ENCODE data around the gene LMAN1L.

Gene LMAN1L

DNA sequence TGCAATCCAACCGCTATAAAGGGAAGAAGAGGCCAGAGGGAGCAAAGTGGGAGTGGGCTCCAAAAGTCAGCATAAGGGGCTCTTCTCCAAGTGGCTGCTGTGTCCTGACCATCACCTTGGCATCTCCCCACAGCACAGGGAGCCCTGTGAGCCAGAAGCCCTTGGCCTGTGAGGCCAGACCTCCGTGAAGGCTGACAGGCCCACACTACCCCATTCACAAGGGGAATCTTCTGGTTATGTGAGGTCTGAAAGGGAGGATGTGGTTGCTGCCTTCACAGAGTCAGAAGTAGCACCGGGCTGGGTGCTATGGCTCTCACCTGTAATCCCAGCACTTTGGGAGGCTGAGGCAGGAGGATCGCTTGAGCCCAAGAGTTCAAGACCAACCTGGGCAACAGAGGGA is 32.9 kb downstream of the LMAN1L start:
- Histone ChIP-seq H3K9me2 (replicated peaks; ENCODE audit: insufficient read depth, low read length) (no peaks in the 10 kb centered on the region), H2AFZ (ENCODE audit: low read length) (no peak overlapping the region), H3F3A (ENCODE audit: insufficient read depth, low read length) (peaks cover 14% of the 10 kb centered on the region), H3K4me1 (ENCODE audit: low read length) (peaks cover 7% of the 10 kb centered on the region; the same call in 1 of the 2 replicates), H3K4me3 (ENCODE audit: low read length) (no peak overlapping the region), H3K79me2 (ENCODE audit: low read length) (peaks cover 25% of the 10 kb centered on the region), H3K9ac (ENCODE audit: low read length) (no peak overlapping the region), H4K20me1 (ENCODE audit: insufficient read depth, low read length) (no peaks in the 10 kb centered on the region), H3K9me3 (replicated peaks; ENCODE audit: insufficient read depth, low read length) (no peaks in the 10 kb centered on the region), H3K4me2 (ENCODE audit: low read depth, low read length) (no peak overlapping the region), H3K27me3 (replicated peaks; ENCODE audit: insufficient read depth, low read length) (no peaks in the 10 kb centered on the region), H3K27ac (ENCODE audit: low read length) (no peak overlapping the region), H3K36me3 (replicated peaks; ENCODE audit: insufficient read depth, low read length) (no peaks in the 10 kb centered on the region)
- DNase-seq, result no peak
- TF ChIP-seq EZH2 (optimal IDR thresholded peaks at IDR 0.05; ENCODE audit: low read depth, low read length), result no peak
- TF ChIP-seq, protein P1, sequence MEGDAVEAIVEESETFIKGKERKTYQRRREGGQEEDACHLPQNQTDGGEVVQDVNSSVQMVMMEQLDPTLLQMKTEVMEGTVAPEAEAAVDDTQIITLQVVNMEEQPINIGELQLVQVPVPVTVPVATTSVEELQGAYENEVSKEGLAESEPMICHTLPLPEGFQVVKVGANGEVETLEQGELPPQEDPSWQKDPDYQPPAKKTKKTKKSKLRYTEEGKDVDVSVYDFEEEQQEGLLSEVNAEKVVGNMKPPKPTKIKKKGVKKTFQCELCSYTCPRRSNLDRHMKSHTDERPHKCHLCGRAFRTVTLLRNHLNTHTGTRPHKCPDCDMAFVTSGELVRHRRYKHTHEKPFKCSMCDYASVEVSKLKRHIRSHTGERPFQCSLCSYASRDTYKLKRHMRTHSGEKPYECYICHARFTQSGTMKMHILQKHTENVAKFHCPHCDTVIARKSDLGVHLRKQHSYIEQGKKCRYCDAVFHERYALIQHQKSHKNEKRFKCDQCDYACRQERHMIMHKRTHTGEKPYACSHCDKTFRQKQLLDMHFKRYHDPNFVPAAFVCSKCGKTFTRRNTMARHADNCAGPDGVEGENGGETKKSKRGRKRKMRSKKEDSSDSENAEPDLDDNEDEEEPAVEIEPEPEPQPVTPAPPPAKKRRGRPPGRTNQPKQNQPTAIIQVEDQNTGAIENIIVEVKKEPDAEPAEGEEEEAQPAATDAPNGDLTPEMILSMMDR (IDR thresholded peaks at IDR 0.05; ENCODE audit: low read length), result no peak

DNA sequence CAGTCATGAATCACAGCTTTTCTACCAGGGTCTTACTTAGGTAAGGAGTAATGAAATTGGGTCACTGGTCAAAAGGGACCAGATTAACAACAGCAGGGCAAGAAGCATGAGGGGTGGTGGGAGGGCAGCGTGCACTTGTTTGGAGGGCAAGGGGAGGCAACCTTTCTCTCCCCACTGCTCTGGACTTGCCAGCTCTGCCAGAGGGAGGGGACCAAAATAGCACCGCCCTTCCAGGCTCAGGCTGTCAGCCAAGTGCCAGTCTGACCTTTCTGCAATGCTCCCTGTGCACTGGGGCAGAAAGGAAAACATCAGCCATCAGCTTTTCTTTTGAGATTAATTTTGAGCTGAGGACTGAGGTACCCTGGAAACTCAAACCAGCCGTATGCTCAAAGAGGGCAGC is 34.8 kb downstream of the LMAN1L start:
- no peak overlapping the region for H3K4me2 ChIP-seq (ENCODE audit: low read depth, low read length)
- H3K36me3 ChIP-seq (replicated peaks; ENCODE audit: insufficient read depth, low read length), result no peaks in the 10 kb centered on the region
- no peak overlapping the region for H3K4me3 ChIP-seq (ENCODE audit: low read length)
- no peaks in the 10 kb centered on the region for H4K20me1 ChIP-seq (ENCODE audit: insufficient read depth, low read length)
- no peak overlapping the region for H3K9ac ChIP-seq (ENCODE audit: low read length)
- H3K27me3 ChIP-seq (replicated peaks; ENCODE audit: insufficient read depth, low read length), result no peaks in the 10 kb centered on the region
- H3K9me2 ChIP-seq (replicated peaks; ENCODE audit: insufficient read depth, low read length), result no peaks in the 10 kb centered on the region
- H3K27ac ChIP-seq (ENCODE audit: low read length), result no peak overlapping the region
- no peak for TF ChIP-seq EZH2 (optimal IDR thresholded peaks at IDR 0.05; ENCODE audit: low read depth, low read length)
- no peak overlapping the region for H2AFZ ChIP-seq (ENCODE audit: low read length)
- H3F3A ChIP-seq (ENCODE audit: insufficient read depth, low read length), result peaks cover 14% of the 10 kb centered on the region
- DNase-seq, result no peak
- 0 out of 2 replicates have a peak, but pooled peaks cover 3% of the 10 kb centered on the region for H3K4me1 ChIP-seq (ENCODE audit: low read length)
- no peaks in the 10 kb centered on the region for H3K9me3 ChIP-seq (replicated peaks; ENCODE audit: insufficient read depth, low read length)
- H3K79me2 ChIP-seq (ENCODE audit: low read length), result peaks cover 7% of the 10 kb centered on the region; the same call in 1 of the 2 replicates

DNA sequence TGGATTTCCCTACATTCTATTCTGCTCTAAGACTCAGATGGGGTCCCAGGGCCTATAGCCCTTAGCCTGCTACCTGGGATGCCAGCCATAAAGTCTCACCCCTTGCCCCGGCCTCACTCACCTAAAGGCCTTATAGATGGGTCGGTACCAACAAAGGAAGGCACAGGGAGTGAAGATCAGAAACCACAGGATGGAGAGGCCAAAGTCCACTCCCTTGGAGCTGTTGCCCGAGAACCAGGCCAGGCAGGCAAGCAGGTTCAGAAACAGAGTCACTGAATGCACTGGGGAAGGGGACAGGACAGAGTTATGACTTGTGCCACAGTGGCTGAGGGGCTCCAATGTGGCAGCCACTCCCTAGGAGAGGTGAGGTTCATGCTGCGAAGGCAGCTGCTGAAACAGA is 37.8 kb downstream of the LMAN1L start:
- H3K27ac ChIP-seq (ENCODE audit: low read length), result no peak overlapping the region
- DNase-seq, result no peak
- peaks cover 7% of the 10 kb centered on the region; the same call in 1 of the 2 replicates for H3K79me2 ChIP-seq (ENCODE audit: low read length)
- no peaks in the 10 kb centered on the region for H3K27me3 ChIP-seq (replicated peaks; ENCODE audit: insufficient read depth, low read length)
- H3K4me1 ChIP-seq (ENCODE audit: low read length), result no peaks in the 10 kb centered on the region
- no peaks in the 10 kb centered on the region for H4K20me1 ChIP-seq (ENCODE audit: insufficient read depth, low read length)
- H3F3A ChIP-seq (ENCODE audit: insufficient read depth, low read length), result no peaks in the 10 kb centered on the region
- no peaks in the 10 kb centered on the region for H3K36me3 ChIP-seq (replicated peaks; ENCODE audit: insufficient read depth, low read length)
- TF ChIP-seq, protein P1 (IDR thresholded peaks at IDR 0.05; ENCODE audit: low read length), result no peak
- TF ChIP-seq EZH2 (optimal IDR thresholded peaks at IDR 0.05; ENCODE audit: low read depth, low read length), result no peak
- TF ChIP-seq EZH2phosphoT487 (IDR thresholded peaks at IDR 0.05; ENCODE audit: low read length), result no peak
- H3K9me2 ChIP-seq (replicated peaks; ENCODE audit: insufficient read depth, low read length), result no peaks in the 10 kb centered on the region
- H2AFZ ChIP-seq (ENCODE audit: low read length), result no peak overlapping the region
- no peaks in the 10 kb centered on the region for H3K9me3 ChIP-seq (replicated peaks; ENCODE audit: insufficient read depth, low read length)
- no peak overlapping the region for H3K9ac ChIP-seq (ENCODE audit: low read length)
- H3K4me3 ChIP-seq (ENCODE audit: low read length), result no peak overlapping the region
- no peak overlapping the region for H3K4me2 ChIP-seq (ENCODE audit: low read depth, low read length)

DNA sequence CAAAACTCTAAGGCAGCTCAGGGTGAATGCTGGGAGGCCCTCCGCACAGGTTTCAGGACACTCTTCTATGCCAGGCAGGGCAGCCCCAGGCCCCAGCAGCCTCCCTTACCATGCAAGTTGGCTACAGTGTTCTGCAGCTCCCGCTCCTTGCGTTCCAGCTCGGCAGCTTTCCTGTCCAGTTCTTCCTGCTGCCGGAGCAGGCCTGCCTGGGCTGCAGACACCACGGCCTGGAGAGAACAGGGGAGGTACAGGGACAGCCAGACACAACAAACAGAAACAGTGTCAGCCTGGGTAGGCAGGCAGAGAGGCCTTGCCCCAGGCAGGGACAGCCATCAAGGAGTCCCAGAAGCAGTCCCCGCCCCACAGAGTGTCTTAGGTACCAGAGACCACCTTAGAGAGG is 39.3 kb downstream of the LMAN1L start:
- no peak for DNase-seq
- no peaks in the 10 kb centered on the region for H3K36me3 ChIP-seq (replicated peaks; ENCODE audit: insufficient read depth, low read length)

More for the DNA sequence above, 39.3 kb downstream of the LMAN1L start:
- H3K4me3 ChIP-seq (ENCODE audit: low read length), result no peak overlapping the region
- no peaks in the 10 kb centered on the region for H3K9me3 ChIP-seq (replicated peaks; ENCODE audit: insufficient read depth, low read length)
- H3K27ac ChIP-seq (ENCODE audit: low read length), result no peak overlapping the region
- no peaks in the 10 kb centered on the region for H3K9me2 ChIP-seq (replicated peaks; ENCODE audit: insufficient read depth, low read length)
- no peaks in the 10 kb centered on the region for H3F3A ChIP-seq (ENCODE audit: insufficient read depth, low read length)
- TF ChIP-seq, protein P1 (IDR thresholded peaks at IDR 0.05; ENCODE audit: low read length), result no peak
- TF ChIP-seq EZH2 (optimal IDR thresholded peaks at IDR 0.05; ENCODE audit: low read depth, low read length) (no peak), EZH2phosphoT487 (IDR thresholded peaks at IDR 0.05; ENCODE audit: low read length) (no peak)
- no peak overlapping the region for H3K4me2 ChIP-seq (ENCODE audit: low read depth, low read length)
- H3K27me3 ChIP-seq (replicated peaks; ENCODE audit: insufficient read depth, low read length), result no peaks in the 10 kb centered on the region
- peaks cover 18% of the 10 kb centered on the region for H3K79me2 ChIP-seq (ENCODE audit: low read length)
- H4K20me1 ChIP-seq (ENCODE audit: insufficient read depth, low read length), result no peaks in the 10 kb centered on the region
- H2AFZ ChIP-seq (ENCODE audit: low read length), result no peak overlapping the region
- no peaks in the 10 kb centered on the region for H3K4me1 ChIP-seq (ENCODE audit: low read length)
- no peak overlapping the region for H3K9ac ChIP-seq (ENCODE audit: low read length)
